IPS-20b (cell line): ENCODE data around the gene KLHL35.
"Not testable (repeated sequence)": the region's sequence is repeated elsewhere in the genome, so short reads cannot be mapped to it uniquely, and the experiment has no call there.

Experiments
- H3K27ac ChIP-seq: one replicate; pipeline ENCODE4 v1.5.1; 2013; ENCODE audit warnings: low read length
- H3K27me3 ChIP-seq: 2 replicates; pipeline ENCODE4 v1.6.1; 2013; ENCODE audit warnings: mild to moderate bottlenecking, low read length, inconsistent platforms; ENCODE audit not compliant: insufficient read depth
- H3K36me3 ChIP-seq: 2 replicates; pipeline ENCODE4 v1.6.1; 2013; ENCODE audit warnings: low read depth, mild to moderate bottlenecking, inconsistent platforms, low read length, moderate library complexity; ENCODE audit not compliant: insufficient read depth
- H3K4me1 ChIP-seq: 2 replicates; pipeline ENCODE4 v1.6.1; 2013; ENCODE audit warnings: mild to moderate bottlenecking, control low read depth, inconsistent platforms, low read length, moderate library complexity; ENCODE audit not compliant: insufficient read depth
- H3K4me3 ChIP-seq: 2 replicates; pipeline ENCODE4 v1.5.1; 2013; ENCODE audit warnings: mild to moderate bottlenecking, low read length, inconsistent platforms
- H3K9ac ChIP-seq: 2 replicates; pipeline ENCODE4 v1.6.1; 2013; ENCODE audit warnings: low read depth, mild to moderate bottlenecking, inconsistent platforms, low read length, moderate library complexity
- H3K9me3 ChIP-seq: 2 replicates; pipeline ENCODE4 v1.6.1; 2013; ENCODE audit warnings: mild to moderate bottlenecking, low read depth, low read length, inconsistent platforms; ENCODE audit not compliant: insufficient read depth

KLHL35 gene

DNA sequence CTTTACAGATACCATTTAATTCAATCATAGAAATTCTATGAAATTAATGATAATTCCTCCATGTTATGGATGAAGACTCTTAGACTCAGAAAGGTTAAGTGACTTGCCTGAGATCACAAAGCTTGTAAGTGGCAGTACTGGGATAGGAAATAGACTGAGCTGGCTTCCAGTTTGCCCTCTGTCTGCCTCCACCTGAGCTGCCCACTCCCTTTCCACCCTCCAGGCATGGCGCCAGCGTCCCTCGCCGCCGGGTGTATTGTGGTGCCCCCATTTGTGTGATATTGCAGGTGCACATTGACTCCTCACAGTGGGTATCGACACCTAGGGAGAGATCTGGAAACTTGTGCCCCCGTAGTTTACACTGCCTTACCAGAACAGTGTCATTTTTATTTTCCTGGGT is 43.1 kb downstream of the KLHL35 start:
- Histone ChIP-seq H3K9ac (no peak overlapping the region), H3K27me3 (no peaks in the 10 kb centered on the region), H3K27ac (no peak overlapping the region), H3K4me3 (no peak overlapping the region), H3K4me1 (peaks cover 5% of the 10 kb centered on the region), H3K9me3 (no peaks in the 10 kb centered on the region), H3K36me3 (no peaks in the 10 kb centered on the region)

- Histone ChIP-seq H3K27me3 (no peaks in the 10 kb centered on the region), H3K4me3 (no peak overlapping the region), H3K9me3 (no peaks in the 10 kb centered on the region), H3K36me3 (no peaks in the 10 kb centered on the region), H3K9ac (no peak overlapping the region), H3K27ac (no peak overlapping the region), H3K4me1 (peaks cover 5% of the 10 kb centered on the region)
These were observed 43.8 kb downstream of the KLHL35 start for GRCh38 chr11:75389276-75389605.

DNA sequence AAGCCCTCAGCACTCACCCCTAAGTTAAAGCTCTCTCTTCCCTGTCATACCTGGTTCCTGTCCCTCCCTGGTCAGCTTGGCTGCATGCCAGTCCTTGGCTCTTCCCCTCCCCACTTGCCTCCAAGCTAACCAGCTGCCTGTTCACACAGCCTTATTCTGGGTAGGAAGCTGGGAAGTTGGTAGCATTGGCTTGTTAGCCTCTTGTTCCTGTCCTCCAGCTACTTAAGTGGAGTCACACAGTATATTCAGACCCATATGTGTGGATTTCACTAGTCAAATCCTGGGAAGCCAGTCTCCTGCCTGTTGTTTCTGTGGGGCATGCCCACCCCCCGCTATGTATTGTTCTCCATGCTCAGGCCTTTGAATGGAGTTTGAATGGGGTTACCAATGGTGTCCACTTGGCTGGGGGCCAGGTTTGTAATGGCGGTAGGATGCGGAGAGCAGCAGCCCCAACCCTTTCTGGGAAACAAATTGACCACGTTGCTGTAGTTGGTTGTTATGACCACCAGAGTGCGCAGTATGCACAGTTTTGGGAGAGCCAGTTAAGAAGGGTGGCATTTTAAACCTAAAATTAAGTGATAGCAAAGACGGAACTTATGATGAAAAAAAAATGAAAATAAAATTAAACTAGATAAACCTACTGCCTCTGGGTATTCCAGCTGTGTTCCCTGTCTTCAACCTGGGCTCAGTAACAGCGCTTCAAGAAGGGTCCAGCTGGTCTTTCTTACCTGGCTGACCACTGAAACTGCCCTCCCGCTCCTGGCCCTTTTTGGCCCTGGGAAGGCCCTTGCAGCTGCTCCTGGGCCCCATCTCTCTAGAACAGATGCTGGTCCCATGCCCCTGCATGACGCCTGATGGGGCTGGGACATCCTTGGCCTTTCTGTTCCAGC is 44.4 kb downstream of the KLHL35 start:
- H3K27ac ChIP-seq = no peak overlapping the region
- peaks cover 5% of the 10 kb centered on the region for H3K4me1 ChIP-seq
- no peaks in the 10 kb centered on the region for H3K27me3 ChIP-seq
- H3K4me3 ChIP-seq = peak overlapping the region; percentile 39; the same call in 1 of the 2 replicates
- H3K36me3 ChIP-seq = no peaks in the 10 kb centered on the region
- H3K9me3 ChIP-seq = no peaks in the 10 kb centered on the region
- no peak overlapping the region; the same call in 1 of the 2 replicates for H3K9ac ChIP-seq

- no peak overlapping the region for H3K4me3 ChIP-seq
- H3K27ac ChIP-seq = no peak overlapping the region
- no peak overlapping the region for H3K9ac ChIP-seq
- no peaks in the 10 kb centered on the region for H3K36me3 ChIP-seq
- peaks cover 5% of the 10 kb centered on the region for H3K4me1 ChIP-seq
- H3K27me3 ChIP-seq = no peaks in the 10 kb centered on the region
- no peaks in the 10 kb centered on the region for H3K9me3 ChIP-seq
These were observed 45.2 kb downstream of the KLHL35 start for GRCh38 chr11:75387736-75388294.

DNA sequence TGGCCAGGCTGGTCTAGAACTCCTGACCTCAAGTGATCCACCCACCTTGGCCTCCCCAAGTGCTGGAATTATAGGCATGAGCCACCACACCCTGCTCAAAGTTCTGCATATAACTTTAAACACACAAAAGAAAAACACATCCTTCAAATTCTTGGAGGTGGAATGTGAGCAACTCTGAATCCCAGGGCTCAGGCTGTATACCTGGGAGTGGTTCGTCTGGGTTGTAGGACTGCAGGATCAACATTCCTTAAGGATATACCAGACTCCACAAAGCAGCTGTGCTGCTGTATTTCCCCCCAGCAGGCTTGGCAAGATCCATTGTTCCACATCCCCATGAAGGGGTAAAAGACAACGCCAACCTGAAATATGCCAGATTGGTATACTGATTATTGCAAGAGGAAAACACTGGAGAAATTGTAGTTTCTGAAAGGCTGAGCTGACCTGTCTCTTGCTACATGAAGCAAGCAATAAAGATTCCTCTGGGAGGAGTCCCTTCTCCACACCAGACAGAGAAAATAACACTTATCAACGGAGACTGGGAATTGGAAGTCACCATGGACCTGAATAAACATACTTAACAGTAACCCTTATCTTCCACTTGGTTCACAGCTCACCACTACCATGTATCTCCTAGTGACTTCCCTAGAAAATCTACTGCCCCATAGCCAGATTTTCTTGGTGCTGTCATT is 45.9 kb downstream of the KLHL35 start:
- H3K36me3 ChIP-seq = no peaks in the 10 kb centered on the region
- no peaks in the 10 kb centered on the region for H3K27me3 ChIP-seq
- no peak overlapping the region for H3K4me3 ChIP-seq
- H3K4me1 ChIP-seq = peaks cover 5% of the 10 kb centered on the region
- no peak overlapping the region for H3K27ac ChIP-seq
- H3K9ac ChIP-seq = no peak overlapping the region
- no peaks in the 10 kb centered on the region for H3K9me3 ChIP-seq

DNA sequence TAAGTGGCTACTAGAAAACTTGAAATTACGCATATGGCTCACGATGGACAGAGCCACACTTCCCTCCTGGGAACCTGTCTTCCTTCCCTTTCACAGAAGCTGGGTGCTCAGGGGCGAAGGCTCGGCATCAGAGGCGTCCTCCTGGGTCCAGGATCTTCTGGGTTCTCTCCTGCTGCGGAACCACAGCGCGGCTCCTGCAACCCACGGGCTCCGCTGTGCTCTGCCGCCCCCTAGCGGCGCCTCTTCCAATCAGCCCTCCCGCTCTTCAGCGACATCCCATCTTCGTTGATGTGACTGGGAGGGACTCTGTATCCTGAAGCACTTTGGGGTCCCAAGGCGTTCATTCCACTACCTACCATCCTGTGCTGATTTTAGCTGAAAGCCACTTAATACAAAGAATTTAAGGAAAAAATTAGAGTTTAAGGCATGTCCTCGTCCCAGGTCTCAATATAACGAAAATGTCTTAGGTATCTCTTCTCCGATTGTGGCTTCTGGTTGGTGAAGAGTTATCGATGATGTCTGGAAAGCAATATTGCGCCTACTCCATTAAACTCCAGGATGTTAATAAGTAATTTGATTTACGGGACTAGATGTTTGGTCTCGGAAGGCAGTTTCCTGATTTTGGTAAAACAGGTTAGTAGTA is 48.4 kb downstream of the KLHL35 start:
- peaks cover 5% of the 10 kb centered on the region for H3K4me1 ChIP-seq
- H3K27ac ChIP-seq = no peak overlapping the region
- no peaks in the 10 kb centered on the region for H3K36me3 ChIP-seq
- H3K9me3 ChIP-seq = no peaks in the 10 kb centered on the region
- H3K9ac ChIP-seq = no peak overlapping the region
- no peaks in the 10 kb centered on the region for H3K27me3 ChIP-seq
- H3K4me3 ChIP-seq = no peak overlapping the region

GRCh38 chr11:75383246-75383645 is 49.8 kb downstream of the KLHL35 start:
- Histone ChIP-seq H3K27ac (no peak overlapping the region), H3K9ac (no peak overlapping the region), H3K4me1 (peaks cover 1% of the 10 kb centered on the region; the same call in 1 of the 2 replicates), H3K36me3 (no peaks in the 10 kb centered on the region), H3K9me3 (no peaks in the 10 kb centered on the region), H3K4me3 (no peak overlapping the region), H3K27me3 (no peaks in the 10 kb centered on the region)

DNA sequence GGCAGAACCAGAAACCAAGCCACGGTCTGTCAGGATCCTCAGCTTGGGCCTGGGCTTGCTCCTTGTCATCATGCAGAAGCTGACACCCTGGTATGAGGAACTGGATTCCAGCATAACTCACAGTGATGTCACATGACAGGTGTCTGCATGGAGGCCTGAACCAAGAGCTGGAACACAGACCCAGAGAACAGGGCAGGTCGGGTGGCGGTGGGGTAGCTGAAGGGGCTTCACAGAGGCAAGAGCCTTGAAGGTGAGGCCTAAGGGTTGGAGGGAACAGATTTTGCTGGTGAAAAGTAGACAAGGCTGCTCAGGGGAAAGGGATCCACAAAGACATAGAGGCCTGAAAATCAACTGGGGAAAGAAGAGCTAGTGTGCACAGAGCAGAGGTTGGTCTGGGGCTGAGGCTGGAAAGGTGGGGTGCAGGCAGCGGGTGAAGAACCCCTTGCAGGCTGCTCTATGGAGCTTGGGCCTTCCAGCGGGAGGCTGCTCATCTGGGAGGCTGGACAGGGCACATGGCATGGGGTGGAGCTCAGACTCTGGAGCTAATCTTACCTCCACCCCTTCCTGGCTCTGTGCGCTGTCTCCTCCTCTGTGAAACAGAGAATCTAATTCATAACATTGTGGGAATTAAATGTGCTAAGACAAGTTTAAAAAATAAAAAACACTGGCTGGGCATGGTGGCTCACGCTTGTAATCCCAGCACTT is 52.1 kb downstream of the KLHL35 start:
- Histone ChIP-seq H3K4me1 (no peaks in the 10 kb centered on the region), H3K9me3 (no peaks in the 10 kb centered on the region), H3K27me3 (no peaks in the 10 kb centered on the region), H3K4me3 (no peak overlapping the region), H3K9ac (no peak overlapping the region), H3K27ac (no peak overlapping the region), H3K36me3 (no peaks in the 10 kb centered on the region)

DNA sequence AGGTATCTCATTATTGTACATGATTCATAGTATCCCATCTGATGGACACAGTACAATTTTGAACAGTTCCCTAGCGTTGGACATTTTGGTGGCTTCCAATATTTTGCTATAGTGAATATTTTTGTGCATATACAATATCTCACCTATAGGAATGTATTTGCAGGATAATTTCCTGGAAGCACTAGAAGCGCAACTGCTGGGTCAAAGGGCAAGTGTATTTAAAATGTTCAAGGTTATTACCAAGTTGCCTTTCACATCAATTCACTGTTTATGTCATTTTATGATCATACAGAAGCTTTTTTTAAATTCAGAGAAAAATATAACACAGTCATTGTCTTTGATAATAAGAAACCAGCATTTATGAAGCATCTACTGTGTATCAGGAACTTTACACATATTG is 52.8 kb downstream of the KLHL35 start:
- no peak overlapping the region for H3K9ac ChIP-seq
- no peaks in the 10 kb centered on the region for H3K4me1 ChIP-seq
- no peaks in the 10 kb centered on the region for H3K27me3 ChIP-seq
- no peaks in the 10 kb centered on the region for H3K9me3 ChIP-seq
- no peak overlapping the region for H3K27ac ChIP-seq
- H3K36me3 ChIP-seq = no peaks in the 10 kb centered on the region
- H3K4me3 ChIP-seq = no peak overlapping the region

- not testable (repeated sequence) for H3K36me3 ChIP-seq, H3K9me3 ChIP-seq, H3K27ac ChIP-seq, H3K9ac ChIP-seq, H3K4me1 ChIP-seq, H3K27me3 ChIP-seq, H3K4me3 ChIP-seq
These were observed 54.2 kb downstream of the KLHL35 start for GRCh38 chr11:75378776-75379175.

DNA sequence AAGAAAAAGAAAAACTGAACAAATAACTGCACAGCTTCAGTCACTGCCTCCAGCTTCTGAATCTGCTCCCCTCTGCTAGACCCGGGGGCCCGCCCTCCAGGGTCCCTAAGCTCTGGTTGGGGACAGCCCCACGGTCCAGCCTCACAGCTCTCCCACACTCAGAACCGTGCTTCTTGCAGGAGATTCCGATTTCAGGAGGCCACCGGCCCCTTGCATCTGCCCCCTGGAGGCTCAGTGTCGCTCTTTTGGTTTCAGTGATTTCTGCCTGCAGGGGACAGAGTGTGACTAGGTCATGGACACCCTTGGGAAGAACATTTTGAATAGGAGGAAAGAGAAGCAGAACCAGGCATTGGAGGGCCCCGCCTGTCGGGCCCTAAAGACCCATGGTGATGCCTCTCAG is 56.8 kb downstream of the KLHL35 start:
- Histone ChIP-seq H3K27me3 (no peaks in the 10 kb centered on the region), H3K9ac (no peak overlapping the region), H3K4me1 (no peaks in the 10 kb centered on the region)

More for the DNA sequence above, 56.8 kb downstream of the KLHL35 start:
- Histone ChIP-seq H3K4me3 (no peak overlapping the region), H3K36me3 (no peaks in the 10 kb centered on the region), H3K27ac (no peak overlapping the region), H3K9me3 (no peaks in the 10 kb centered on the region)
